Effector CD4-positive, alpha-beta T cell (primary cell): Measurements from ENCODE around the gene SESN1.
"Not testable (repeated sequence)": the region's sequence is repeated elsewhere in the genome, so short reads cannot be mapped to it uniquely, and the experiment has no call there.

Experiments used
- DNase-seq: peaks from one replicate; pipeline ENCODE4 v3.0.0-alpha.2; 2020

SESN1 gene

DNA sequence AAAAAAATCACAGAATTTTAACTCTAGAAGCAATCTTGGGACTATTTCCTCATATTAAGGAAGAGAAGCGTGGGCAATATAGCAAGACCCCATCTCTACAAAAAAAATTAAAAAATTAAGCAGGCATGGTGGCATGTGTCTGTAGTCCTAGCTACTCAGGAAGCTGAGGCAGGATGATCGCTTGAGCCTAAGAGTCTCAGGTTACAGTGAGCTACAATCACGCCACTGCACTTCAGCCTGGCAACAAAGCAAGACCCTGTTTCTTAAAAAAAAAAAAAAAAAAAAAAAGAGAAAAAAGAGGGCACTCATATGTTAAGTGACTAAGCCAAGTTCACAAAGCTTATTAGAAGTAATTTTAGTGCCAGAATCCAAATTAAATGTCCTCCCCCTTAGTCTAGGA, 100.8 kb downstream of the SESN1 start:
- no peak for DNase-seq

DNA sequence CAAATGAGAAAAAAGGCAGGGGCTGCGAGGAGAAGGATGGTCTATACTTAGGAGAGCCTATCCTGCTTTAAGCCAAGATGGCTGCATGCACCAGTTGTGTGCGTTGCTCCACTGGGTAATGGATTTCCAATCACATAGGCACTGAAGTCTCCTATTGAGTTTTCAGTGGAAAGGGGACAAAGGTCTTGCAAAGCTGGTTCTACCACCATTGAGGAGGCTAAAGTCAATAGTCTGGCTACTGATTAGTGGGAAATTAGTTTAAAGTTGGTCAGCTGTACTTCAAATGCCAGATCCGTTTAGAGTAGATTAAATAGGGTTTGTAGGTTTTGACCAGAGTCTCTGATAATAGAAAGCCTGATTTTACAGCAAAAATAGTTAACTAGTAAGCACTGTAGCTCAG, 104.9 kb downstream of the SESN1 start:
- DNase-seq = no peak

DNA sequence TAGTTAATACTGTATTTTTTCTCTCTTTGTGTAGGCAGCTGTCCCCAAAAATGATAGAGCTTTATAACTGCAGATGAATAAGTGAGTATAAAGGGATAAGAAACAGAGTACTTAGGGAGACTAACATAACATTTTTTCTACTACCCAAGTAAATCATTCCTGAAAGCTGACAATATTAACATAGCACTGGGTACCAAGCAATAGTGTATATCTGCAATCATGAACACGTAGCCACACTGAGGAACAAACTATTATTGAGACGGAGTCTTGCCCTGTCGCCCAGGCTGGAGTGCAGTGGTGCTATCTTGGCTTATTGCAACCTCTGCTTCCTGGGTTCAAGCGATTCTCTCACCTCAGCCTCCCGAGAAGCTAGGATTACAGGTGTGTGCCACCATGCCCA, 105.9 kb downstream of the SESN1 start:
- DNase-seq = no peak

DNA sequence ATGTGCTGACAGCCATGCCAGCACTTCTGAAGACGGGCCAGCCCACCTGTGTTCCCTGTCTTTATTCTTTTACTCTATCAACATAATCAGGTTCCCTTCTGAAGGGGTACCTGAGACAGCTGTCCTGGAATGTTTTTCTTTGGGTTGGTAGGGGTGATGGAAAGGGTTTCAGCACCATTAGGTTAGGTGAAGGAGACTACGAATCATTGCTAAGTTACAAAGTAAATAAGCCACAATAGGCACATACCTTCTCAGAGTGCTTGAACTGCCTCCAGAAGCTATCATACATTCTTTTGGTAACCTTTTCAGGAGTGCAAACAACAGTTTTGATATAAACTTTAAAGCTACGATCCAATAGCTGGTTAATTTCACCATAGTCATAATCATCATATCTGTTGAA, 106.3 kb downstream of the SESN1 start:
- no peak for DNase-seq

DNA sequence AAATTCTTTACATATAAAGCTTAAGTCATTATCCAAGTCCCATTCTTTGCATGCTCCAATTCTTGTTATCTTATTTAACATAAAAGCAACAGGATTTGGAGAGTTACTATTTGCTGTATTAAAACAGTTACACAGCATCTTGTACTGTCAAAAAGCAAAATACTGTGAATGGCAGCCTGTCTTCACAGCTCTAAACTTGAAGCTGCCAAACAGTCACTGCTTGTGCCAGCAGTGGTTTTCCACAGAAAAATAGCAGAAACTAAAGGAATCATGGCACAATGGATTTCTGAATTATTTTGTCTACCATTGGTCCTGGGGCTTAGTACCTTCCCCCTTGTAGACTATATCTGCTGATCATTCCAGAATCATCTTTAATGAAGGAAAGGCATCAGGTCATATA, 107.5 kb downstream of the SESN1 start:
- no peak for DNase-seq

DNA sequence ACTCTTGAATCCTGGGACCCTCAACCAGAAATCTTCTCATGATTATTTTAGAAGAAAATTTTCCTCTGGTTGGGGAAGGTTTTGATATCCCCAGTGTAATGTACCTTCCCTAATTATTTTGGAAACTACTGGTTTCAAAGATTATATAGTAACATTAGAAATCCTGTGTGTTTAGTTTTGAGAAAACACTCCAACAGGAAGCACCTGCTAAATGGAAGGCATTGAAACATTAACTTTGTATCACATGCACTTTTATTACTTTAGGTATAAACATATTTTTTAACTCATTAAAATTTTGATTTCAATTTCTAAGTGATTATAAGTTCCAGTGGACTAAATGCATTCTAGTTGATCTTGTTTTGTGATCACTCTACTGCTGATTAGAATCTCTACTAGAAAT, 109.3 kb downstream of the SESN1 start:
- DNase-seq = no peak

DNA sequence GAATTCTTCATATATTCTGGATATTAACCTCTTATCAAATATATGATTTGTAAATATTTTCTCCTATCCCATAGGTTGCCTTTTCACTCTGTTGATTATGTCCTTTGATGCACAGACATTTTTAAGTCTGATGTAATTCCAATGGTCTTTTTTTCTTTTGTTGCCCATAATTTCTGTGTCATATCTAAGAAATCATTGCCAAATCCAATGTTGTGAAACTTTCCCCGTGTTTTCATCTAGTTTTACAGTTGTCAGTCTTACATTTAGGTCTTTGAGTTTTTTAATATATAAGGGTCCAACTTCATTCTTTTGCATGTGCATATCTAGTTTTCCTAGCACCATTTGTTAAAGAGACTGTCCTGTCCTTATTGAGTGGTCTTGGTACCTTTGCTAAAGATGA, 111.5 kb downstream of the SESN1 start:
- DNase-seq = no peak

DNA sequence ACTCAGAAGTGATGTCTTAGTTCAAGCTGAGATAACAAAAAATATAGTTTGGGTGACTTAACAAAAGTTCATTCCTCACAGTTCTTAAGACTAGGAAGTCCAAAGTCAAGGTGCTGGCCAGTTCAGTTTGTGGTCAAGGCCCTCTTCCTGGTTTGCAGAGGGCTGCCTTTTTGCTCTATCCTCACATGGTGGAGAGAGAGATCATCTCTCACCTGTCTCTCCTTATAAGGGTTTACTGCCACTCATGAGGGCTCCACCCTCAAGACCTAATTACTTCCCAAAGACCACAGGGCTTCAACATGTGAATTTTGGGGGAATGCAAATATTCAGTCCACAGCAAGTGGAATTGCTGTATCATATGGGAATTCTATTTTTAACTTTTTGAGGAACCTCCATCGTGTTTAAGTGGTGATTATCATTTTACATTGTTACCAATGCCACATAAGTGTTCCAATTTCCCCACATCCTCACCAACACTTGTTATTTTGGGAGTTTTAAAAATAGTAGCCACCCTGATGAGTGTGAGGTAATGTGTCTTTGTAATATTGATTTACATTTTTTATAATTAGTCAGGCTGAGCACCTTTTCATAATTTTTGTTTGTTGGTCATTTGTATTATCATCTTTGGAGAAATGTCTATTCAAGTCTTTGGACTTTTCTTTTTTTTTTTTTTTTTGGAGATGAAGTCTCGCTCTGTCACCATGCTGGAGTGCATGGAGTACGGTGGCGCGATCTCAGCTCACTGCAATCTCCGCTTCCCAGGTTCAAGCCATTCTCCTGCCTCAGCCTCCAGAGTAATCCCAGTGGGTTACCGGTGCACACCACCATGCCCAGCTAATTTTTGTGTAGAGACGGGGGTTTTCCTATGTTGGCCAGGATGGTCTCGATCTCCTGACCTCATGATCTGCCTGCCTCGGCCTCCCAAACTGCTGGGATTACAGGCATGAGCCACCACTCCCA, 112.2 kb downstream of the SESN1 start:
- DNase-seq = no peak

DNA sequence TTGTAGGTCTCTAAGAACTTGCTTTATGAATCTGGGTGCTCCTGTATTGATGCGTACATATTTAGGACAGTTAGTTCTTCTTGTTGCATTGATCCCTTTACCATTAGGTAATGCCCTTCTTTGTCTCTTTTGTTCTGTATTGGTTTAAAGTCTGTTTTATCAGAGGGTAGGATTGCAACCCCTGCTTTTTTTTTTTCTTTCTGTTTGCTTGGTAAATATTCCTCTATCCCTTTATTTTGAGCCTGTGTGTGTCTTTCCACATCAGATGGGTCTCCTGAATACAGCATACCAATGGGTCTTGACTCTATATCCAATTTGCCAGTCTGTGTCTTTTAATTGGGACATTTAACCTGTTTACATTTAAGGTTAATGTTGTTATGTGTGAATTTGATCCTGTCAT, 116.0 kb downstream of the SESN1 start:
- DNase-seq = not testable (repeated sequence)

DNA sequence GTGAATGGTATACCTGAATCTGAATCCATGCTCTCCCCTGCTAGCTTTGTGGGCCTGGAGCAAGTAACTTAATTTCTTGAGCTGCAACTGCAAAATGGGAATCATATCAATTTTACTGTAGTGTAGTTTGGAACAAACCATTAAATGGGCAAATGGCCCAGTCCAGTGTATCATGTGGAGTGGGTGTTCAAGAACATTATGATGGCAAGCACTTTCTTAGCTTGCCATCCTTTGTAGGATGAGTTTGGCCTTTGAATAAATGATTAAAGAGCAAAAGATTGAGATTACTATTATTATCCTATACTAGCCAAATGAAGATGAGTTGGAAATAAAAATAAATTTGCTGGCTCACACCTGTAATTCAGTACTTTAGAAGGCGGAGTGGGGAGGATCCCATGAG, 120.4 kb downstream of the SESN1 start:
- DNase-seq = no peak

DNA sequence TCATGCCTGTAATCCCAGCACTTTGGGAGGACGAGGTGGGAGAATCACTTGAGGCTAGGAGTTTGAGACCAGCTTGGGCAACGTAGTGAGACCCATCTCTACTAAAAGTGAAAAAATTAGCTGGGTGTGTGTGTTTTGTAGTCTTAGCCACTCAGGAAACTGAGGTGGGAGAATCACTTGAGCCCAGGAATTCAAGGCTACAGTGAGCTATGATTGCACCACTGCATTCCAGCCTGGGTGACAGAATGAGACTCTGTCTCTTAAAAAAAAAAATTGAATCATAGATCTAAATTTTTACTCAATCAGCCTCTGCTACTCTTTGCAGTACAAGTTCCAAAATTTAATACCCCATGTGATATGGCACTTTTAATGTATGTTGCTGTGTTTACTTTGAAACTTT, 124.9 kb downstream of the SESN1 start:
- no peak for DNase-seq

DNA sequence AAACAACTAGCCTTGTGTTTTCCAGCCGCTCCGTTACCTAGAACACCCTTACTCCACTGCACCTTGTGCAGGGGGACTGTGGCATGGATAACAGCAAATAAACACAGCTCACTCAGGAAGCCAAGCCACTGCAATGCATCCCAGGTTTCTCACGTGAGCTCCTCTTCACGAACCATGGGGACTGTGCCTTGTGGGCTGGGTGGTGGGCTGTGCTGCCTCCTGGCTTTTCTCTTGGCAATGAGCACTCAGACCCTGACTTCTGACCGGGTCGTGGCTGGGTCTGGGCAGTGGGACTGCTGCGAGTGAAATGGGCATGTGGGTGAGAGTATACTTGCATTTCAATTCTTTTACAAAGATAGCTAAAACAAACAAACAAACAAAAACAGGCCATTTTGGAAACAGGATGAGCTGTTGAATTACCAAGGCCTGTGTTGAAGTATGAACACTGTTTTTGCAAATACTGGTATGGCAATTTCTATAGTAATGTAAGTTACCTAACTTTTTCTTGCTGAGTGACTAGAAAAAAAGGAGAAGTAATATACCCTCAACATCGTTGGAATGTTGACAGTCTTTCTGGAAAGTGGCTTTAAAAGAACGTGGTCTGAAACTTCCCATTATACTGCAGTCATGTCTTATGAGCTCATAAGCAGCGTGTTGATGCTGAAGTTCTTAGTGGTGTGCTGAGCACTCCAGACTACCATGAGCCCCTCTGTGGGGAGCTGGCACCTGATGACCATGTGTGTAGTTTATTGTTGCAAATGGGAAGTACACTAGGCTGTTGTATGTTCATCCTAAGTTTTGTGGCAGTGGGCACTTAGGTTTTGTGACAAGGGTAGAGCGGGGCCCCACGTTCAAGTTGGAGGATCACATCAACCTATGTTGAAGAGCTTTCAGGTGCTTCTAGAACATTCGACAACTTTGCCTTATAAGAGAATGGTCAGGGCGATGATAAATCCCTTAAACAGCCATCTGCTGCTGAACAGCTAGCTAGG, 126.0 kb downstream of the SESN1 start:
- no peak for DNase-seq

DNA sequence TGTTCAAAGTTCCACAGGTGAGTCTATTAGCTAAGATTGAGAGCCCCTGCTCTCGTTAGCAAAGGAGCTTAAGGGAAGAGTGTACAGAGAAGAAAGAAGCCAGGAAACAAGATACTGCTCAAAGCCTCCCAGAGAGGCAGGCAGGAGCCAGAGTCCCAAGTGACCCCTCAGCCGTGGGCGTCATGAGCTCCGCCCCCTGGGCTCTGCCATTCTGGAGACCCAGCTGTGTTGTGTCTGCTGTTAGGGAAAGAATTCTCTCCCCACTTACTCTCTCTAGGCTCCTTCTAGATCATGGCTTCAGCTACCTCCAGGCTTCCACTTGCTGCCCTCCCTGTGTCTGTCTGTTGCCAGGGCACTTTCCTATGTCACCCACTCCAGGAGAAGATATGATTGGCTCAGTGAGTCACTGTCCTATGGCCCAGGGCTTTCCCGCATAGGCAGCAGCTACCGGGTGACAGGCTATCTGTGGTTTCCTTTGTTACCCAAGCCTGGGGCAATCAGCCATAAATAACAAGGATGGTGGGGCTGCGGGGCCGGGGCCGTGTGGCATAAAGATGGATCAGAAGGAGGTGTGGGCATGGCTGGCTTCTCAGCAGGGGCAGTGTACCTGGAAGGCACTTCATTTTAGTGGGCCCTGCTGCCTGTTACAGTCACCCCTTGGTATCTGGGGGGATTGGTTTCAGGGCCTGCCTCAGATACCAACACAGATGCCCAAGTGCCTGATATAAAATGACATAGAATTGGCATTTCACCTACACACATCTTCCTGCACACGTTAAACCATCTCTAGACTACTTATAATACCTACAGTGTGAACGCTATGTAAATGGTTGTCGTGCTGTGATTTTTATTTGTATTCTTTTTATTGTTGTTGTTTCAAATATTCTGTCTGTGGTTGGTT, 127.5 kb downstream of the SESN1 start:
- no peak for DNase-seq

DNA sequence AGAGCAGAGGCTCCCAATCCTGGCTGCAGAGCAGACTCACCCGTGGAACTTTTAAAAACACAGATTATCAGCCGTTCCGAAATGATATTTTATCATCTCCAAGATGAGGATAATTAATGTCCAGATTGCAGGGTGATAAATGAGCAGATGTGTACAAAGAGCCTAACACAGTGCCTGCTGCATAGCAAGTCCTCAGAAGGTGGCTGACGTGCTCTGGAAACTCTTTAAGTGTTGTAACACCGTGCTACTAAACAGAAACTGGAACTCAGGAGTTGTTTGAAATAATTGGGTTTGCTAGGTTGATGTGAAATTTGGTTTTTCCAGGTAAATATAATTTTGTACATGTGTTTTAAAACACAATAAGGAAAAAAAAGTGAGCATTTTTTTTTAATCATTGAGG, 128.4 kb downstream of the SESN1 start:
- DNase-seq = no peak

DNA sequence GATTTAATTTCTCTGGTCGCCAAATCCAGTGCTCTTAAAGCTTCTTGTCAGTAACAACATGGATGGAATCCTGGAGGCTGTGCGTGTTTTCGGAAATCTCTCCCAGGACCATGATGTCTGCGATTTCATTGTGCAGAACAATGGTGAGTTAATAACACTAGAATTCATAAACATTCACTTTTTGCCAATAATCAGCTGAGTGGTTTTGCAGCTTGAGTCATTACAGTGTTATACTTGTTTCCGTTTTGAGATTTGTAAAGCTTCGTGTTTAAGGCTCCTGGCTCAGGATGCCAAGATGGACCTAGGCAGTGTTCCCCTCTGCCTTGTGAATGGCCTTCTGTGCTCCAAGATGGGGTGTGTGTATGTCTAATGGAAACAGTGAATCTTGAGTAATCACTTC, 132.7 kb downstream of the SESN1 start:
- no peak for DNase-seq

DNA sequence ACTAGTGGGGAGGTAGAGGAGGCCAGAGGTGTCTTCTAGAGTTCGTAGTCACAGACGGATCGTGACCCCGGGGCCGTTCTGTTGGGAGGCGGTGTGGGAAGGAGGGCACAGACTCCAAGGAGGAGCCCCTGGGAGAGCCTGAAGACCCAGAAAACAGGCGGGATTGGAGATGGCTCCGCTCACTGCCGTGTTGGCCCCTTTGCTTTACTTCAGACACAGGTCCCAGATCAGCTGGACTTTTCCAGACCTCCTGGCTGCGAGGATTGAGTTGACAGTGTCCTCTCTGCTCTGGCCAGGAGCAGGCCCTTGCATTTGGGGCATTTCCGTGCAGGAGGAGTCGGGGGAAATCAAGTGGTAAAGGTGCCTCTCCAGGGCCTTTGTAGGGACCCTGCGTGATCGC, 133.6 kb downstream of the SESN1 start:
- DNase-seq = no peak

DNA sequence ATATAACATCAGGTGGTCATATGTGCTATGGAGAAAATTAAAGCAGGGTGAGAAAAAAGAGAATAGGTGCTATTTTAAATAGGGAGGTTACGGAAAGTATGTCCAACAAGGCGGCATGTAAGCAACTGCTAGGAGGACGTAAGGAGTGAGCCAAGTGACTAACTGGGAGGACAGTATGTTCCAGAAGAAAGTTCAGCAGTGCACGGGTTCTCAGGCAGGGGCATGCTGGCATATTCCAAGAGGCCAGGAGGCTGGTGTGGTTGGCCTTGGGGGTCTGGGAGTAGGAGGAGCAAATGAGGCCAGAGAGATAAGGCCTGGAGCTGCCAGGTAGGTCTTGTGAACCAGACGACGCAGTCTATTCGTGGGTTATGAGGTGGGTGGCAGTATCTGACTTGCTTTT, 134.0 kb downstream of the SESN1 start:
- DNase-seq = no peak

DNA sequence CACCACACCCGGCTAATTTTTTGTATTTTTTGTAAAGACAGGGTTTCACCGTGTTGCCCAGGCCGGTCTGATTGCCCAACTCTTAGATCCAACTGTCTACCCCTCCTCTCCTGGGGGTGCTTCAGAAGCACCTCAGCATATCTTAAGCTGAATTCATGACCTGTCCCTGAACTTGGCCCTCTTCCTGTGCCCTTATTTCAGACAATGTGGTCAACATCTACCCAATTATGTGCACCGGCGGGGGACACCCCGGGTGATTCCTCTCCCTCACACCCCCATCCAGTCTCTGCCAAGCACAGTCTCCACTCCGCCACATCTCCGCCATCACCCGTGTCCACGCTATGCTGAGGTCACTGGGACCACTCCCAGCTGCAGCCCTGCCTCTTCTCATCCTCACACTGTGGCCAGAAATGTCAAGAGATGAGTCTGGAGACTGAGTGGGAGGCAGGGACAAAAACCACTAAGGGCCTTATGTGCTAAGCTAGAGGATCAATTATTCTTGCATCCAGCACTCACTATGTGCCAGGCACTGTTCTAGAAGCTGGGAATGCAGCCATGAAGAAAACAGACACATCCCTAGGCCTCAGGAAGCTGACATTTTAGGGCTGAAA, 134.6 kb downstream of the SESN1 start:
- no peak for DNase-seq

DNA sequence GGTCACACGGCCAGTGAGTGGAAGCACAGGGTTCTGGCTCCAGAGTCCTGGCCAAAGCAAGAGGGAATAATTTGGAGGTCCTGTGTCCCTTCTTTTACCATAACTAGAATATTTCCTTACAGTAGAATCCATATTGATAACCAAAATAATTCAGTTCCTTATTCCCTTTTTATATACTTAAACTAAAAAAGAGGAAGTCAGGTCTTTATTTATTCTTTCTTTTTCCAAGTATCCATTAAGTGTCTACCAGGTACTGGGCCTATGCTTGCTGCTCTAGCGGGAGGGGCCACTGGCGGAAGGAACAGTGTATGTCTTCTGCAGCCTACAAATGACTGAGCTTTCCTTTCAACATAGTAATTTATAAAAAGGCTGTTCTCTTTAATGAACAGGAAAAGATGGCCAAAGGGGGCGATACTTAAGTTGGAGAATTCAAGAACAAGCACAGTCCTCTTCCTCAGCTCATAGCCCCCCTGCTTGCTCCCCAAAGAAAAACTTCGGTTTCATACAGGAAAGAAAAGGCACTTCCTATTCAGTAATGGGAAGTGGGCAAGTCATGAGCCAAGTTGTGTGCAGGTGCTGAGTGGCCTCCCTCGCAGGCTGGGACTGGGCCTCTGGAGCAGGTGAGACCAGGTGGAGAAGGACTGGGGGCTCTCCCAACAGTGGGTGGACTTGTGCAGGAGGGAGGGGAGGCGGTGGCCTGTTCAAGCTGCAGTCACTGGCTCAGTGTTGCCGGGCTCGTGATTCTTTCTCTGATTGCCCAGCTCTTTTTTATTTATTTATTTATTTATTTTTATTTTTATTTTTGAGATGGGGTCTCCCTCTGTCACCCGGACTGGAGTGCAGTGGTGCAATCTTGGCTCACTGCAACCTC, 135.5 kb downstream of the SESN1 start:
- DNase-seq = no peak

DNA sequence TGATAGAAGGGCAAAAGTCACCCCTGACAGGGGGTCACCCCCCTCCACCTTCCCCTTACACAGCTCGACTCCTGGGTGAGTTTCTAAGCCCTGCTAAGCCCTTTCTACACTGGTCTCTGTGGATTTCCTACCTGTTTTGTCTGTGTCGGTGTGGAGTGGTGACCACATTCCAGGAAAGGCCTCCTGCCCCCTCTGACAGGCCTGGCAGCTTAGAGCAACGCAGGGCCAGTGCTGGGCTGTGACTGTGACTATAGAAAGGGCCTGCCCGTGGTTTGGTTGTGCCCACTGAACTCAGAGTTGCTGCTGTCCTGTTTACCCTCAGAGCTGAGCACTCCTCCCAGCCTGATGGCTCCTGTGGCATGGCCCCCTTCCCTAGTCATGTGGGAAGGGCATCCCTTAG, 137.4 kb downstream of the SESN1 start:
- no peak for DNase-seq

DNA sequence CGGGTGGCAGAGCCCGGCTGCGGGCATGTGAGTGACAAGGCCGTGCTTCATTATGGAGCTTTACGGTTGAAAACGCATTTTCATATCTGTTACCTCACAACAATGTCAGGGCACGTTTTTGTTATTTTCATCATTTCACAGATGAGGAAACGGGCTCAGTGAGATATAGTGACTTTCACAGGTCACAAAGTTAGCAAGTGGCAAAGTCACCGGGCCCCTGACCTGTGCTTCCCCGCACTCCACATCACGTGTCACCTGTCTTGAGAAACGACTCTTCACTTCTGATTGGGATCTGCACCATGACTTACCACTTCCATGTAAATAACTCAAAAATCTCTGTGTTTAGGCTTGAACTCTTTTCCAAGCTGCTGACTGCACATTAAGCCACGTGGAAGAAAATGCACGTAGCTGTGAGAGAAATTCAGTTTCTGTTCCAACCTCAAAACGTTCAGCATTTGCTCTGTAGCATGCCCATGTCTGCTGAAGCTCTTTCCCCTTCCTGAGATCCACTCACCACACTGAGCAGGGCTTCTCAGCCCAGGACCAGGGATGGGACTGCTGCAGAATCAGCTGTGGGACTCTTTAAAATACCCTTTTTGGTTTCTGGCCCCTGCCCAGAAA, 139.2 kb downstream of the SESN1 start:
- DNase-seq = no peak
